Measurements from ENCODE around the gene CLPTM1L. TPM values are rescaled to one million over a fixed set of nuclear protein-coding genes. Genes with fewer than 3 reads are reported as not detected.
A peak's percentile ranks its signal among the peaks of the same experiment; 100 is the strongest.

CLPTM1L gene
- total and polyA plus RNA-seq, 4 donors, result 98.3 to 123 (median 104) TPM

GRCh38 chr5:1388383-1388967 is 43.6 kb upstream of the CLPTM1L start:
- 84% methylated on average over 4 of the region's 4 CpGs for WGBS (ENCODE audit: insufficient coverage)
- Histone ChIP-seq H3K4me1 (ENCODE audit: control insufficient read depth, insufficient read depth, low read length) (peaks cover 41% of the 10 kb centered on the region), H3K4me3 (ENCODE audit: low read depth, low read length) (no peak overlapping the region), H3K9me3 (ENCODE audit: control insufficient read depth, insufficient read depth, low read length) (no peaks in the 10 kb centered on the region), H3K36me3 (ENCODE audit: control insufficient read depth, insufficient read depth, low read length) (no peaks in the 10 kb centered on the region), H3K27ac (ENCODE audit: low read depth, low read length) (no peak overlapping the region), H3K27me3 (ENCODE audit: control insufficient read depth, insufficient read depth, low read length) (peaks cover 23% of the 10 kb centered on the region)
- no peak for DNase-seq (ENCODE audit: low read depth in 4 of 6, low spot score in 6 of 6)

- no peak for DNase-seq (ENCODE audit: low read depth in 4 of 6, low spot score in 6 of 6)
- no peak overlapping the region for H3K4me3 ChIP-seq (ENCODE audit: low read depth, low read length)
- H3K36me3 ChIP-seq (ENCODE audit: control insufficient read depth, insufficient read depth, low read length), result no peaks in the 10 kb centered on the region
- H3K27ac ChIP-seq (ENCODE audit: low read depth, low read length), result no peak overlapping the region
- no peaks in the 10 kb centered on the region for H3K9me3 ChIP-seq (ENCODE audit: control insufficient read depth, insufficient read depth, low read length)
- peaks cover 23% of the 10 kb centered on the region for H3K27me3 ChIP-seq (ENCODE audit: control insufficient read depth, insufficient read depth, low read length)
- WGBS (ENCODE audit: insufficient coverage), result 95% methylated on average over 4 of the region's 5 CpGs
- peaks cover 36% of the 10 kb centered on the region for H3K4me1 ChIP-seq (ENCODE audit: control insufficient read depth, insufficient read depth, low read length)
Measured at GRCh38 chr5:1387876-1388275, 43.0 kb upstream of the CLPTM1L start.

- Histone ChIP-seq H3K27ac (ENCODE audit: low read depth, low read length) (no peak overlapping the region), H3K27me3 (ENCODE audit: control insufficient read depth, insufficient read depth, low read length) (peaks cover 23% of the 10 kb centered on the region), H3K9me3 (ENCODE audit: control insufficient read depth, insufficient read depth, low read length) (no peaks in the 10 kb centered on the region), H3K36me3 (ENCODE audit: control insufficient read depth, insufficient read depth, low read length) (no peaks in the 10 kb centered on the region), H3K4me3 (ENCODE audit: low read depth, low read length) (no peak overlapping the region), H3K4me1 (ENCODE audit: control insufficient read depth, insufficient read depth, low read length) (peaks cover 33% of the 10 kb centered on the region)
- no peak for DNase-seq (ENCODE audit: low read depth in 4 of 6, low spot score in 6 of 6)
- 77% methylated on average over 10 of the region's 11 CpGs for WGBS (ENCODE audit: insufficient coverage)
Measured at GRCh38 chr5:1387059-1387755, 42.3 kb upstream of the CLPTM1L start.

- Histone ChIP-seq H3K27me3 (ENCODE audit: control insufficient read depth, insufficient read depth, low read length) (peaks cover 23% of the 10 kb centered on the region), H3K4me3 (ENCODE audit: low read depth, low read length) (peak overlapping the region; percentile 38), H3K9me3 (ENCODE audit: control insufficient read depth, insufficient read depth, low read length) (no peaks in the 10 kb centered on the region), H3K27ac (ENCODE audit: low read depth, low read length) (no peak overlapping the region), H3K36me3 (ENCODE audit: control insufficient read depth, insufficient read depth, low read length) (no peaks in the 10 kb centered on the region), H3K4me1 (ENCODE audit: control insufficient read depth, insufficient read depth, low read length) (peaks cover 37% of the 10 kb centered on the region)
- WGBS (ENCODE audit: insufficient coverage), result 1% methylated on average over 36 of the region's 36 CpGs
- DNase-seq (ENCODE audit: low read depth in 4 of 6, low spot score in 6 of 6), result peak in 2 of 6 donors; percentile 70 to 86
Measured at GRCh38 chr5:1386274-1386717, 41.4 kb upstream of the CLPTM1L start.

- 11% methylated on average over 48 of the region's 48 CpGs for WGBS (ENCODE audit: insufficient coverage)
- Histone ChIP-seq H3K4me1 (ENCODE audit: control insufficient read depth, insufficient read depth, low read length) (peaks cover 36% of the 10 kb centered on the region), H3K27ac (ENCODE audit: low read depth, low read length) (no peak overlapping the region), H3K36me3 (ENCODE audit: control insufficient read depth, insufficient read depth, low read length) (no peaks in the 10 kb centered on the region), H3K9me3 (ENCODE audit: control insufficient read depth, insufficient read depth, low read length) (no peaks in the 10 kb centered on the region), H3K27me3 (ENCODE audit: control insufficient read depth, insufficient read depth, low read length) (peaks cover 23% of the 10 kb centered on the region), H3K4me3 (ENCODE audit: low read depth, low read length) (peak overlapping the region; percentile 38)
- peak in 2 of 6 donors; percentile 79 to 84 for DNase-seq (ENCODE audit: low read depth in 4 of 6, low spot score in 6 of 6)
Measured at GRCh38 chr5:1385395-1386273, 40.7 kb upstream of the CLPTM1L start.

- Histone ChIP-seq H3K36me3 (ENCODE audit: control insufficient read depth, insufficient read depth, low read length) (no peaks in the 10 kb centered on the region), H3K27ac (ENCODE audit: low read depth, low read length) (no peak overlapping the region), H3K4me1 (ENCODE audit: control insufficient read depth, insufficient read depth, low read length) (peaks cover 34% of the 10 kb centered on the region), H3K9me3 (ENCODE audit: control insufficient read depth, insufficient read depth, low read length) (no peaks in the 10 kb centered on the region), H3K4me3 (ENCODE audit: low read depth, low read length) (no peak overlapping the region), H3K27me3 (ENCODE audit: control insufficient read depth, insufficient read depth, low read length) (peaks cover 28% of the 10 kb centered on the region)
- DNase-seq (ENCODE audit: low read depth in 4 of 6, low spot score in 6 of 6), result no peak
- 96% methylated on average over 5 of the region's 10 CpGs for WGBS (ENCODE audit: insufficient coverage)
Measured at GRCh38 chr5:1384521-1384920, 39.6 kb upstream of the CLPTM1L start.

GRCh38 chr5:1383886-1384401 is 39.0 kb upstream of the CLPTM1L start:
- no peaks in the 10 kb centered on the region for H3K9me3 ChIP-seq (ENCODE audit: control insufficient read depth, insufficient read depth, low read length)
- peaks cover 29% of the 10 kb centered on the region for H3K27me3 ChIP-seq (ENCODE audit: control insufficient read depth, insufficient read depth, low read length)
- peaks cover 34% of the 10 kb centered on the region for H3K4me1 ChIP-seq (ENCODE audit: control insufficient read depth, insufficient read depth, low read length)
- no peak for DNase-seq (ENCODE audit: low read depth in 4 of 6, low spot score in 6 of 6)
- no peak overlapping the region for H3K27ac ChIP-seq (ENCODE audit: low read depth, low read length)
- H3K36me3 ChIP-seq (ENCODE audit: control insufficient read depth, insufficient read depth, low read length), result no peaks in the 10 kb centered on the region
- no peak overlapping the region for H3K4me3 ChIP-seq (ENCODE audit: low read depth, low read length)
- 91% methylated on average over 6 of the region's 8 CpGs for WGBS (ENCODE audit: insufficient coverage)

GRCh38 chr5:1383344-1383743 is 38.4 kb upstream of the CLPTM1L start:
- 74% methylated on average over 16 of the region's 17 CpGs for WGBS (ENCODE audit: insufficient coverage)
- Histone ChIP-seq H3K27ac (ENCODE audit: low read depth, low read length) (no peak overlapping the region), H3K9me3 (ENCODE audit: control insufficient read depth, insufficient read depth, low read length) (no peaks in the 10 kb centered on the region), H3K27me3 (ENCODE audit: control insufficient read depth, insufficient read depth, low read length) (peaks cover 29% of the 10 kb centered on the region), H3K4me1 (ENCODE audit: control insufficient read depth, insufficient read depth, low read length) (peaks cover 34% of the 10 kb centered on the region), H3K36me3 (ENCODE audit: control insufficient read depth, insufficient read depth, low read length) (no peaks in the 10 kb centered on the region), H3K4me3 (ENCODE audit: low read depth, low read length) (no peak overlapping the region)
- no peak for DNase-seq (ENCODE audit: low read depth in 4 of 6, low spot score in 6 of 6)

- WGBS (ENCODE audit: insufficient coverage), result 92% methylated on average over 18 of the region's 18 CpGs
- H3K4me3 ChIP-seq (ENCODE audit: low read depth, low read length), result no peak overlapping the region
- peaks cover 22% of the 10 kb centered on the region for H3K27me3 ChIP-seq (ENCODE audit: control insufficient read depth, insufficient read depth, low read length)
- H3K27ac ChIP-seq (ENCODE audit: low read depth, low read length), result no peak overlapping the region
- H3K9me3 ChIP-seq (ENCODE audit: control insufficient read depth, insufficient read depth, low read length), result no peaks in the 10 kb centered on the region
- peaks cover 34% of the 10 kb centered on the region for H3K4me1 ChIP-seq (ENCODE audit: control insufficient read depth, insufficient read depth, low read length)
- H3K36me3 ChIP-seq (ENCODE audit: control insufficient read depth, insufficient read depth, low read length), result no peaks in the 10 kb centered on the region
- no peak for DNase-seq (ENCODE audit: low read depth in 4 of 6, low spot score in 6 of 6)
Measured at GRCh38 chr5:1382248-1382700, 37.4 kb upstream of the CLPTM1L start.

All from spinal cord (tissue), 10 donors.